Esophagus (tissue), 2 donors: ENCODE measurements around the gene TRIP12. TPM values are rescaled to one million over a fixed set of nuclear protein-coding genes. Genes with fewer than 3 reads are reported as not detected.

Experiments
- H3K27ac ChIP-seq, 2 donors: one replicate each; pipeline ENCODE4 v1.5.1; 2013; ENCODE audit warnings: low read depth in 2 of 2, mild to moderate bottlenecking in 2 of 2, inconsistent platforms in 1 of 2, low read length in 1 of 2, moderate library complexity in 1 of 2
- H3K27me3 ChIP-seq, 2 donors: one replicate each; pipeline ENCODE4 v1.6.1; 2013; ENCODE audit warnings: low read length in 2 of 2, control low read depth in 1 of 2, mild to moderate bottlenecking in 1 of 2; ENCODE audit not compliant: insufficient read depth in 2 of 2, control insufficient read depth in 1 of 2
- H3K36me3 ChIP-seq, 2 donors: one replicate each; pipeline ENCODE4 v1.6.1; 2013; ENCODE audit warnings: low read length in 1 of 2; ENCODE audit not compliant: control insufficient read depth in 2 of 2, insufficient read depth in 2 of 2
- H3K4me1 ChIP-seq, 2 donors: one replicate each; pipeline ENCODE4 v1.6.1; 2013; ENCODE audit warnings: low read length in 1 of 2; ENCODE audit not compliant: control insufficient read depth in 2 of 2, insufficient read depth in 2 of 2
- H3K4me3 ChIP-seq, 2 donors: one replicate each; pipeline ENCODE4 v1.5.1; 2013; ENCODE audit warnings: low read length in 2 of 2, mild to moderate bottlenecking in 2 of 2, low read depth in 1 of 2, moderate library complexity in 1 of 2
- H3K9me3 ChIP-seq, 2 donors: one replicate each; pipeline ENCODE4 v1.6.1; 2013; ENCODE audit warnings: mild to moderate bottlenecking in 2 of 2, low read depth in 1 of 2, low read length in 1 of 2, moderate library complexity in 1 of 2; ENCODE audit not compliant: control insufficient read depth in 2 of 2, insufficient read depth in 1 of 2
- WGBS, 2 donors: extraction: QIAGEN DNeasy Blood & Tissue Kit; methylation state at CpG; one replicate each; pipeline ENCODE4 v1.1.7; 2013; 5-methylcytosine and 5-hydroxymethylcytosine counted together
- polyA plus RNA-seq, 2 donors: library from polyadenylated mRNA; stranded (reverse); fragments of 200-250 nt; gene quantifications; one replicate each; pipeline ENCODE4 v1.2.3, GENCODE V29; 2013
- donor health status: healthy with polysubstance abuse.
- donor health status: Bipolar disorder and iron deficiency.

The TRIP12 gene
- polyA plus RNA-seq, 2 donors = 17.9 to 25.8 TPM

DNA sequence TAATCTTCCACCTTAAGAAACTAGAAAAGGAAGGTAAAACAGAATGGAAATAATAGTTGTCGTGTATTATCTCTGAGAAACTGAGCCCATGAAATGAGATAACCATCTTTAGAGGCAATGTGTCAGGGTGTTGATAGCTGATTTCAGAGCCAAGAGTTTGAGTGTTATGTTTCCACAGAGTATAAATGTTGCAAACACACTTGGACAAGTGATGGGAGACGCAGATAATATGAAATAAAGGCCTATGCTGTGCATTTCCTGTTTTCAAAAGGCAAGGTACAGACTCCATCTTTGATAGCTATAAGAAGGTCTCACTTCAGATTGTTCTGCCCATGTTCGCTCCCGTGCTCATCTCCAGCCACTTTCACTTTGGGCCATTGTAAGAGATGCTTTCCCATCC, 181.5 kb downstream of the TRIP12 start:
- H3K27ac ChIP-seq = no peak overlapping the region
- peaks cover 3 to 5% of the 10 kb centered on the region in 2 donors for H3K9me3 ChIP-seq
- 82 to 92% methylated on average over 4 of the region's 4 CpGs for WGBS, 2 donors
- H3K36me3 ChIP-seq = no peaks in the 10 kb centered on the region
- no peak overlapping the region for H3K4me3 ChIP-seq
- no peaks in the 10 kb centered on the region for H3K27me3 ChIP-seq
- no peaks in the 10 kb centered on the region for H3K4me1 ChIP-seq

GRCh38 chr2:229738024-229738625, 183.7 kb downstream of the TRIP12 start:
- WGBS, 2 donors = 88% methylated on average over 3 of the region's 3 CpGs

GRCh38 chr2:229734410-229734809, 187.4 kb downstream of the TRIP12 start:
- Histone ChIP-seq H3K27me3 (no peaks in the 10 kb centered on the region), H3K36me3 (no peaks in the 10 kb centered on the region), H3K4me1 (no peaks in the 10 kb centered on the region), H3K27ac (no peak overlapping the region), H3K9me3 (peaks cover 2 to 5% of the 10 kb centered on the region in 2 donors), H3K4me3 (no peak overlapping the region)
- 48 to 72% methylated on average over 1 of the region's 1 CpG for WGBS, 2 donors

More at GRCh38 chr2:229738024-229738625, 183.7 kb downstream of the TRIP12 start:
- Histone ChIP-seq H3K9me3 (peaks cover 3 to 5% of the 10 kb centered on the region in 2 donors), H3K4me1 (no peaks in the 10 kb centered on the region), H3K27me3 (no peaks in the 10 kb centered on the region), H3K36me3 (no peaks in the 10 kb centered on the region), H3K27ac (no peak overlapping the region), H3K4me3 (no peak overlapping the region)

DNA sequence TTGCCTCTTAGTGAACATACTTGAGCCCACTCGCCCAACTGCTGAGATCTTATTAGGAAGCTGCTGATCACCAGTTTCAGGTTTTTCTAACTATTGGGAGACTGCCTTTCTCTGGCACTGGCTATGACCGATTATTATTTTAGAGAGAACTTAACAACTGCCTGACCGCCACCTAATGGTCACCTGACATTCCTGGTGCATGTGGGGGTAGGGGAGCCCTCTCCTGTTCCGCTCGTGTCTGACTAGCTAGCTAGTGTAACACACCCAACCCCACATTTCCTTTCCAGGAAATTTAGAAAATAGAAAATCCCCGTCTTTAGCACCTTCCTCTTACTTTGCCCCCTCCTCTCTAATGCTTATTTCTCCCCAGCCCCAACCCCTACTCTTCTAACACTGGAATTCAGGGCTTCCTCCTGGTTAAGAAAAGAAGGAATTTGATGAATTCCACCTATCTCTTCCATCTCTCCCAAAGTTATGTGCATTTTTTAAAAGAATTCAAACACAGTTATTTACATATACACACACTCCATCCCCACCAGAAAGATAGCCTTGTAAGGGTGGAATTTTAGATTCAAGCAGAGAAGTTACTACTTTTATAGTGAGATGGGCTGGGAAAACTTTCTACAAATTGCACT, 188.1 kb downstream of the TRIP12 start:
- no peak overlapping the region for H3K27ac ChIP-seq
- no peaks in the 10 kb centered on the region for H3K27me3 ChIP-seq
- no peaks in the 10 kb centered on the region for H3K36me3 ChIP-seq
- H3K4me1 ChIP-seq = no peaks in the 10 kb centered on the region
- H3K4me3 ChIP-seq = no peak overlapping the region
- peaks cover 0 to 5% of the 10 kb centered on the region in 2 donors for H3K9me3 ChIP-seq
- WGBS, 2 donors = 70 to 79% methylated on average over 6 of the region's 6 CpGs

DNA sequence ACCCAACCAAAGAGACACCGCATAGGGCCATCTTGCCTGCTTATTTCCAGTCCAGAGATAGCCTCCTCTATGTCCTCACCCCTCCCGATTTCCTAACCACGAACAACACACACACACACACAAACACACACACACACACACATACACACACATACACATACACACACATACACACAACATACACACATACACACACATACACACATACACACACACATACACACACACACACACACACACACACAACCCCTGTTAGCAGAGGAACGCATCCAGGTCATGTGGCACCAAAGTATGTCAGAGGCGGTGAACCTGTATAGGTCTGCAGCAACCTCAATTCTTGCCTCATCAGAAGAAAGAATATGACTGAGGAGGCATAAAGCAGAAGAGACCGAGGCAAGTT, 188.9 kb downstream of the TRIP12 start:
- Histone ChIP-seq H3K4me3 (no peak overlapping the region), H3K4me1 (no peaks in the 10 kb centered on the region), H3K27me3 (no peaks in the 10 kb centered on the region), H3K27ac (no peak overlapping the region), H3K9me3 (peaks cover 0 to 5% of the 10 kb centered on the region in 2 donors), H3K36me3 (no peaks in the 10 kb centered on the region)
- 91 to 94% methylated on average over 6 of the region's 6 CpGs for WGBS, 2 donors

DNA sequence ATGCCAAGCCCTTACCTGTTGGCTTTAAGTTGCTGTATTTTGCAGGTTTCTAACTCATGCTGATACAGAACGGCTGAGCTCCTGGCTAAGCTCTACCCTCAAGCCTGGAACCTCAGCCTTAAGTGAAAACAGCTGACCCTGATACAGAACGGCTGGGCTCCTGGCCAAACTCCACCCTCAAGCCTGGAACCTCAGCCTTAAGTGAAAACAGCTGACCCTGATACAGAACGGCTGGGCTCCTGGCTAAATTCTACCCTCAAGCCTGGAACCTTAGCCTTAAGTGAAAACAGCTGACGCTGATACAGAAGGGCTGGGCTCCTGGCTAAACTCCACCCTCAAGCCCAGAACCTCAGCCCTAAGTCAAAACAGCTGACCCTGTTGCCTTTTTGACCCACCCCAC, 189.9 kb downstream of the TRIP12 start:
- 48% methylated on average over 4 of the region's 4 CpGs for WGBS, 2 donors

GRCh38 chr2:229731363-229731762, 190.4 kb downstream of the TRIP12 start:
- peaks cover 0 to 5% of the 10 kb centered on the region in 2 donors for H3K9me3 ChIP-seq
- H3K4me1 ChIP-seq = no peaks in the 10 kb centered on the region
- 79 to 83% methylated on average over 5 of the region's 5 CpGs for whole genome bisulfite sequencing, 2 donors
- no peaks in the 10 kb centered on the region for H3K27me3 ChIP-seq
- no peaks in the 10 kb centered on the region for H3K36me3 ChIP-seq
- no peak overlapping the region for H3K27ac ChIP-seq
- H3K4me3 ChIP-seq = no peak overlapping the region

More for the DNA sequence above, 189.9 kb downstream of the TRIP12 start:
- no peaks in the 10 kb centered on the region for H3K36me3 ChIP-seq
- no peak overlapping the region for H3K27ac ChIP-seq
- peaks cover 0 to 5% of the 10 kb centered on the region in 2 donors for H3K9me3 ChIP-seq
- no peaks in the 10 kb centered on the region for H3K4me1 ChIP-seq
- no peak overlapping the region for H3K4me3 ChIP-seq
- no peaks in the 10 kb centered on the region for H3K27me3 ChIP-seq

- H3K36me3 ChIP-seq = no peaks in the 10 kb centered on the region
- no peaks in the 10 kb centered on the region for H3K27me3 ChIP-seq
- no peaks in the 10 kb centered on the region for H3K4me1 ChIP-seq
- no peak overlapping the region for H3K27ac ChIP-seq
- no peak overlapping the region for H3K4me3 ChIP-seq
- H3K9me3 ChIP-seq = no peaks in the 10 kb centered on the region
Measured at GRCh38 chr2:229728370-229728769, 193.4 kb downstream of the TRIP12 start.

DNA sequence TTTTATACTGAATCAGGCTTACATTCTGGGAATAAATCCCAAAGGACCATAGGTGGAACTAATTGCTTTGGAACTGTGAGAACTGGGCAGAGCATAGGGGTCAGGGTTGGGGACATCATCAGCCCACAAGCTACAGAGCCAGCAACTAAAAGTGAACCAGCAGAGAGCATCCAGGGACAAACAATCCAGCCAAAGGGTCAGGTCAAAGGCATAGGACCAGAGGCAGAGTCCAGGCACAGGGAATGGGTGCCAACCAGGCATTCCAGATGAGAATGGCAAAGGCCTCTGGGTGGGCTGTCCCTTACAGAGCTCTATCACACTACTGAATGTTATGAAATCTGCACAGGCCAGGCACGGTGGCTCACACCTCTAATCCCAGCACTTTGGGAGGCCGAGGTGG, 195.2 kb downstream of the TRIP12 start:
- Histone ChIP-seq H3K4me3 (no peak overlapping the region), H3K36me3 (no peaks in the 10 kb centered on the region), H3K27me3 (no peaks in the 10 kb centered on the region), H3K9me3 (no peaks in the 10 kb centered on the region), H3K4me1 (no peaks in the 10 kb centered on the region), H3K27ac (no peak overlapping the region)
- 77 to 82% methylated on average over 2 of the region's 2 CpGs for WGBS, 2 donors
